Mesenchymal stem cell (in vitro differentiated cells and primary cell): ENCODE results near the gene GTPBP4.
A peak's percentile ranks its signal among the peaks of the same experiment; 100 is the strongest.
"Not testable (repeated sequence)": the region's sequence is repeated elsewhere in the genome, so short reads cannot be mapped to it uniquely, and the experiment has no call there.

ENCODE experiments used
- DNase-seq: peaks from one replicate; pipeline ENCODE4 v3.0.0-alpha.2; 2013
- H2AFZ ChIP-seq: one replicate; pipeline ENCODE4 v1.6.1; 2013; ENCODE audit warnings: low read depth, mild to moderate bottlenecking, control low read depth, inconsistent platforms, low read length, moderate library complexity
- H2AK5ac ChIP-seq: 2 replicates; pipeline ENCODE4 v1.6.1; 2013; ENCODE audit warnings: low read length, moderate library complexity, mild to moderate bottlenecking, inconsistent platforms; ENCODE audit not compliant: severe bottlenecking
- H2BK120ac ChIP-seq: one replicate; pipeline ENCODE4 v1.6.1; 2013; ENCODE audit warnings: low read depth, mild to moderate bottlenecking, inconsistent platforms, low read length, moderate library complexity
- H2BK12ac ChIP-seq, 2 experiments: one replicate each; pipeline ENCODE4 v1.6.1; 2013; ENCODE audit warnings: inconsistent platforms in 2 of 2, low read length in 2 of 2, mild to moderate bottlenecking in 2 of 2, moderate library complexity in 2 of 2, control low read depth in 1 of 2
- H2BK15ac ChIP-seq: one replicate; pipeline ENCODE4 v1.6.1; 2013; ENCODE audit warnings: mild to moderate bottlenecking, low read depth, inconsistent platforms; ENCODE audit not compliant: poor library complexity, severe bottlenecking
- H2BK5ac ChIP-seq: 2 replicates; pipeline ENCODE4 v1.6.1; 2013; ENCODE audit warnings: low read depth, mild to moderate bottlenecking, low read length, control low read depth, inconsistent platforms; ENCODE audit not compliant: poor library complexity, severe bottlenecking
- H3K14ac ChIP-seq, 2 experiments: one replicate each; pipeline ENCODE4 v1.6.1; 2013; ENCODE audit warnings: inconsistent platforms in 2 of 2, low read length in 2 of 2, control low read depth in 1 of 2, mild to moderate bottlenecking in 1 of 2, moderate library complexity in 1 of 2
- H3K18ac ChIP-seq, 2 experiments: one replicate each; pipeline ENCODE4 v1.6.1; 2013; ENCODE audit warnings: inconsistent platforms in 2 of 2, low read length in 2 of 2, control low read depth in 1 of 2, low read depth in 1 of 2, mild to moderate bottlenecking in 1 of 2
- H3K23ac ChIP-seq, 2 experiments: one replicate each; pipeline ENCODE4 v1.6.1; 2013; ENCODE audit warnings: inconsistent platforms in 2 of 2, low read length in 2 of 2, mild to moderate bottlenecking in 2 of 2, moderate library complexity in 2 of 2, control low read depth in 1 of 2
- H3K27ac ChIP-seq: 2 replicates; pipeline ENCODE4 v1.5.1; 2013; ENCODE audit warnings: mild to moderate bottlenecking, moderate library complexity, low read length, control low read depth, inconsistent platforms; ENCODE audit not compliant: poor library complexity, severe bottlenecking
- H3K27me3 ChIP-seq, 2 experiments: 2 replicates each; pipeline versions ENCODE4 v1.6.1 to v1.7.0; 2013; ENCODE audit warnings: low read length in 2 of 2, mild to moderate bottlenecking in 2 of 2, moderate library complexity in 2 of 2, control low read depth in 1 of 2, inconsistent platforms in 1 of 2; ENCODE audit not compliant: control insufficient read depth in 1 of 2, insufficient read depth in 1 of 2
- H3K36me3 ChIP-seq, 2 experiments: 2 replicates each; pipeline versions ENCODE4 v1.6.1 to v1.7.0; 2013; ENCODE audit warnings: low read length in 2 of 2, control low read depth in 1 of 2, inconsistent platforms in 1 of 2, low read depth in 1 of 2, mild to moderate bottlenecking in 1 of 2; ENCODE audit not compliant: insufficient read depth in 2 of 2, control insufficient read depth in 1 of 2
- H3K4ac ChIP-seq, 2 experiments: one replicate each; pipeline ENCODE4 v1.6.1; 2013; ENCODE audit warnings: inconsistent platforms in 2 of 2, low read length in 2 of 2, mild to moderate bottlenecking in 2 of 2, moderate library complexity in 2 of 2, control low read depth in 1 of 2, low read depth in 1 of 2
- H3K4me1 ChIP-seq: 2 replicates; pipeline ENCODE4 v1.6.1; 2013; ENCODE audit warnings: low read depth, low read length, control low read depth; ENCODE audit not compliant: control insufficient read depth, insufficient read depth
- H3K4me2 ChIP-seq: 2 replicates; pipeline ENCODE4 v1.6.1; 2013; ENCODE audit warnings: low read length, mild to moderate bottlenecking, inconsistent platforms; ENCODE audit not compliant: poor library complexity, severe bottlenecking
- H3K4me3 ChIP-seq, 2 experiments: 2 replicates each; pipeline versions ENCODE4 v1.5.1 to v1.7.0; 2013; ENCODE audit warnings: low read length in 2 of 2, mild to moderate bottlenecking in 2 of 2, control low read depth in 1 of 2, low read depth in 1 of 2; ENCODE audit not compliant: insufficient read depth in 1 of 2
- H3K79me1 ChIP-seq: replicated peaks from 2 replicates; pipeline ENCODE4 v1.6.1; 2013; ENCODE audit warnings: mild to moderate bottlenecking, control low read depth, low read length, inconsistent platforms; ENCODE audit not compliant: poor library complexity, severe bottlenecking
- H3K9ac ChIP-seq: 2 replicates; pipeline ENCODE4 v1.7.0; 2013; ENCODE audit warnings: mild to moderate bottlenecking, low read length, moderate library complexity
- H3K9me3 ChIP-seq: 2 replicates; pipeline ENCODE4 v1.7.0; 2013; ENCODE audit warnings: mild to moderate bottlenecking, low read length; ENCODE audit not compliant: control insufficient read depth
- H4K8ac ChIP-seq: one replicate; pipeline ENCODE4 v1.6.1; 2013; ENCODE audit warnings: inconsistent platforms, mild to moderate bottlenecking, low read length, moderate library complexity
- H4K91ac ChIP-seq: one replicate; pipeline ENCODE4 v1.6.1; 2013; ENCODE audit warnings: mild to moderate bottlenecking, low read length, inconsistent platforms
- WGBS: methylation state at CpG from one replicate; pipeline ENCODE4 v1.1.7; 2013; ENCODE audit warnings: mixed read lengths; 5-methylcytosine and 5-hydroxymethylcytosine counted together

Gene GTPBP4

DNA sequence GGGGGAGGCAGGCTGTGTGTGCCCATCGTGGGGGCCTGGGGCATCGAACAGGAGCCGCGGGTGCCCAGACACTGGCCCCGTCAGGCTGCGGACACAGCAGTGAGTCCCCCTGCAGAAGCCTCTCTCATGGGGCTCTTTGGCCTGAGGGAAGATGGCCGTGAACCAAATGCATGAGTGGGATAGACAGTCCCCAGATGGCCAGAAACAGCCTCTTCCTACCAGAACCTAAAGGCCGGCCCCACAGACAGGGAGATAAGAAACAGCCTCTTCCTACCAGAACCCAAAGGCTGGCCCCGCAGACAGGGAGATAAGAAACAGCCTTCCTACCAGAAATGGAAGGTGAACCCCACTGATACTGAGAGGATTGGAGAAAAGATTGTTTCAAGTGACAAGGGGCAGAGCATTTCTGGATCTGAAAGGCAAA is 20.8 kb downstream of the GTPBP4 start:
- Histone ChIP-seq H3K4ac (no peak overlapping the region), H4K91ac (no peak overlapping the region), H3K23ac (no peak overlapping the region), H2BK5ac (no peak overlapping the region), H2AFZ (no peak overlapping the region), H2AK5ac (no peak overlapping the region), H3K14ac (no peak overlapping the region), H3K9me3 (no peaks in the 10 kb centered on the region), H3K9ac (no peak overlapping the region), H3K27me3 (no peaks in the 10 kb centered on the region), H3K4me1 (no peaks in the 10 kb centered on the region), H3K18ac (no peak overlapping the region), H3K79me1 (peaks cover 39% of the 10 kb centered on the region), H4K8ac (peak overlapping the region; percentile 14), H3K4me2 (no peak overlapping the region), H3K4me3 (no peak overlapping the region), H2BK15ac (no peak overlapping the region), H3K27ac (no peak overlapping the region), H3K36me3 (peaks cover 73 to 93% of the 10 kb centered on the region in 2 experiments), H2BK12ac (no peak overlapping the region), H2BK120ac (no peak overlapping the region)
- 93% methylated on average over 9 of the region's 9 CpGs for WGBS
- no peak for DNase-seq

DNA sequence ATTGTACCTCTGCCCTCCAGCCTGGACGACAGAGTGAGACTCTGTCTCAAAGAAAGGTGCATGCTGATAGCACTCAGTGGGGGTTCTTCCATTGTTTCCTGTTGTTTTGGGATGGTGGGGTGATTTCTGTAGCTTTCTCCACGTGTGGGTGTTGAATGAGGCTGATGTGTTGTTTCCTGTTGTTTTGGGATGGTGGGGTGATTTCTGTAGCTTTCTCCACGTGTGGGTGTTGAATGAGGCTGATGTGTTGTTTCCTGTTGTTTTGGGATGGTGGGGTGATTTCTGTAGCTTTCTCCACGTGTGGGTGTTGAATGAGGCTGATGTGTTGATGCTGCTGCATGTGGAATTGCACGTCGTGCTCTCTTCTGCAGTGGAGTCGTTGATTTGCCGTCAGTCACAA is 21.7 kb downstream of the GTPBP4 start:
- H3K4me1 ChIP-seq, H3K4ac ChIP-seq, H4K8ac ChIP-seq, H3K4me3 ChIP-seq, H3K27ac ChIP-seq, H2BK120ac ChIP-seq, H2BK12ac ChIP-seq, H3K9ac ChIP-seq, H2AFZ ChIP-seq, H3K27me3 ChIP-seq, H3K18ac ChIP-seq, H2BK5ac ChIP-seq, H2AK5ac ChIP-seq, H3K9me3 ChIP-seq, H3K23ac ChIP-seq, H4K91ac ChIP-seq, H3K14ac ChIP-seq, H3K4me2 ChIP-seq, H2BK15ac ChIP-seq, DNase-seq: not testable (repeated sequence)
- peaks cover 35% of the 10 kb centered on the region for H3K79me1 ChIP-seq
- 73% methylated on average over 7 of the region's 8 CpGs for WGBS
- H3K36me3 ChIP-seq: peaks cover 72 to 92% of the 10 kb centered on the region in 2 experiments

DNA sequence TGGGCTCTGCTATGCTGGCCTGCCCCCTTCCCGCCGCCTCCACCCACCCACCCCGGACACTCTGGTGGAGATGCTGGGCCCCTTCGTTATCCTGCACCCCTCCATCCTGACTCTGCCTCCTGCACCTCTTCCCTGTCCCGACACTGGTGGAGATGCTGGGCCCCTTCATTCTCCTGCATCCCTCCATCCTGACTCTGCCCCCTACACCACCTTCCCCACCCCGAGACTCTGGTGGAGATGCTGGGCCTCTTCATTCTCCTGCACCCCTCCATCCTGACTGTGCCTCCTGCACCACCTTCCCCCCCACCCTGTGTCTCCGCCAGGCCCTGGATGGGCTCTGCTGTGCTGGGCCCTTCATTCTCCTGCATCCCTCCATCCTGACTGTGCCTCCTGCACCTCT is 22.5 kb downstream of the GTPBP4 start:
- no peak overlapping the region for H2AFZ ChIP-seq
- no peak overlapping the region for H3K9ac ChIP-seq
- H4K8ac ChIP-seq: no peak overlapping the region
- H2BK12ac ChIP-seq: no peak overlapping the region
- H3K36me3 ChIP-seq: peaks cover 74 to 92% of the 10 kb centered on the region in 2 experiments
- no peaks in the 10 kb centered on the region for H3K4me1 ChIP-seq
- H3K4me3 ChIP-seq: no peak overlapping the region
- H2BK15ac ChIP-seq: no peak overlapping the region
- no peak overlapping the region for H2BK5ac ChIP-seq
- no peak overlapping the region for H3K23ac ChIP-seq
- no peak overlapping the region for H3K18ac ChIP-seq
- no peaks in the 10 kb centered on the region for H3K9me3 ChIP-seq
- H3K27me3 ChIP-seq: no peaks in the 10 kb centered on the region
- no peak overlapping the region for H2AK5ac ChIP-seq
- H3K79me1 ChIP-seq: peaks cover 34% of the 10 kb centered on the region
- H2BK120ac ChIP-seq: no peak overlapping the region
- no peak overlapping the region for H3K4me2 ChIP-seq
- DNase-seq: no peak
- 91% methylated on average over 7 of the region's 7 CpGs for WGBS
- no peak overlapping the region for H3K14ac ChIP-seq
- H4K91ac ChIP-seq: no peak overlapping the region
- no peak overlapping the region for H3K27ac ChIP-seq
- no peak overlapping the region for H3K4ac ChIP-seq

- H2BK15ac ChIP-seq: no peak overlapping the region
- H3K14ac ChIP-seq: no peak overlapping the region
- H4K8ac ChIP-seq: no peak overlapping the region
- H3K27me3 ChIP-seq: no peaks in the 10 kb centered on the region
- no peak overlapping the region for H3K4ac ChIP-seq
- H3K4me3 ChIP-seq: no peak overlapping the region
- H3K79me1 ChIP-seq: peaks cover 35% of the 10 kb centered on the region
- no peak overlapping the region for H2BK12ac ChIP-seq
- H3K18ac ChIP-seq: no peak overlapping the region
- H3K4me2 ChIP-seq: no peak overlapping the region
- H4K91ac ChIP-seq: no peak overlapping the region
- H3K9ac ChIP-seq: no peak overlapping the region
- WGBS: 97% methylated on average over 16 of the region's 16 CpGs
- H3K27ac ChIP-seq: no peak overlapping the region
- H2AK5ac ChIP-seq: no peak overlapping the region
- no peaks in the 10 kb centered on the region for H3K9me3 ChIP-seq
- no peak overlapping the region for H2BK5ac ChIP-seq
- H2BK120ac ChIP-seq: no peak overlapping the region
- H3K4me1 ChIP-seq: no peaks in the 10 kb centered on the region
- H3K23ac ChIP-seq: no peak overlapping the region
- H2AFZ ChIP-seq: no peak overlapping the region
- H3K36me3 ChIP-seq: peaks cover 72 to 92% of the 10 kb centered on the region in 2 experiments
- DNase-seq: no peak
Measured at GRCh38 chr10:1011696-1012095, 23.5 kb downstream of the GTPBP4 start.
